Immature natural killer cell (primary cell): Measurements from ENCODE around the gene HECW1. TPM values are rescaled to one million over a fixed set of nuclear protein-coding genes. Genes with fewer than 3 reads are reported as not detected.

Source experiments
- DNase-seq, 3 donors: peaks; one replicate each; pipeline ENCODE4 v3.0.0; 2022; ENCODE audit warnings: mixed read lengths in 1 of 3
- H3K27ac Mint-ChIP-seq, 6 donors: one replicate each; pipeline ENCODE4 v1.8.0; 2020; ENCODE audit warnings: mixed read lengths in 6 of 6, mild to moderate bottlenecking in 5 of 6, inconsistent platforms in 4 of 6, moderate library complexity in 3 of 6
- H3K27me3 Mint-ChIP-seq, 3 donors: one replicate each; pipeline ENCODE4 v1.8.0; 2020 to 2021; ENCODE audit warnings: low read depth in 3 of 3, mild to moderate bottlenecking in 3 of 3, mixed read lengths in 3 of 3, moderate library complexity in 3 of 3, inconsistent platforms in 1 of 3
- H3K36me3 Mint-ChIP-seq, 3 donors: one replicate each; pipeline ENCODE4 v1.8.0; 2020; ENCODE audit warnings: mixed read lengths in 3 of 3, inconsistent platforms in 2 of 3, mild to moderate bottlenecking in 2 of 3
- H3K4me1 Mint-ChIP-seq, 2 donors: one replicate each; pipeline ENCODE4 v1.8.0; 2020; ENCODE audit warnings: inconsistent platforms in 2 of 2, mild to moderate bottlenecking in 2 of 2, mixed read lengths in 2 of 2, moderate library complexity in 1 of 2
- H3K4me3 Mint-ChIP-seq, 5 donors: one replicate each; pipeline ENCODE4 v1.8.0; 2020; ENCODE audit warnings: mild to moderate bottlenecking in 5 of 5, mixed read lengths in 5 of 5, inconsistent platforms in 3 of 5, moderate library complexity in 3 of 5
- H3K9me3 Mint-ChIP-seq, 6 donors: one replicate each; pipeline ENCODE4 v1.8.0; 2020; ENCODE audit warnings: mild to moderate bottlenecking in 6 of 6, mixed read lengths in 6 of 6, inconsistent platforms in 4 of 6, moderate library complexity in 3 of 6
- polyA plus RNA-seq, 3 donors: library from polyadenylated mRNA; unstranded; fragments of 300-500 nt; fragmentation: Illumina TruSeq; gene quantifications; one replicate each; pipeline ENCODE4 v1.2.3, GENCODE V29; 2021

The HECW1 gene
- polyA plus RNA-seq, 3 donors from 2014 or later: not detected

DNA sequence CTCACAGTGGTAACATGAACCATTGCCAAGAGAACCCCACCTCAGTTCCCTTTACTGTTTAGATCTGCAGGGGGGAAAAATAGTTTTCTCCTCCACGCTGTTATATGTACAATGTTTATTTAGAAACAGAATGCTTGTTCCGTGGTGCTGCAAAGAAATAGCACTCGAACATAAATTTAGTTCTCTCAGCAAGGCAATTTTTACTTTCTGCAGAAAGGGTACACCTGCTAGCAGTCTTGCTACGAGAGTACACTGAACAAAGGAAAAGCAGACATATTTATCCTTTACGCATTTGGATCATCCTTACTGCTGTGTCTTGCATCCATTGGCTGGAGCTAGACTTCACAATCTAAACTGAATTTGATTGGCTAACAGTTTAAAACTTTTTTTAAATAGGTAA lies 178.5 kb downstream of the HECW1 start:
- Mint-ChIP-seq H3K27ac (no peak overlapping the region), H3K4me1 (no peaks in the 10 kb centered on the region), H3K27me3 (peaks cover 0 to 15% (median 4%) of the 10 kb centered on the region in 3 donors), H3K4me3 (no peak overlapping the region), H3K36me3 (peaks cover 0 to 4% (median 3%) of the 10 kb centered on the region in 3 donors), H3K9me3 (peaks cover 0 to 5% (median 2%) of the 10 kb centered on the region in 6 donors)
- DNase-seq: no peak

DNA sequence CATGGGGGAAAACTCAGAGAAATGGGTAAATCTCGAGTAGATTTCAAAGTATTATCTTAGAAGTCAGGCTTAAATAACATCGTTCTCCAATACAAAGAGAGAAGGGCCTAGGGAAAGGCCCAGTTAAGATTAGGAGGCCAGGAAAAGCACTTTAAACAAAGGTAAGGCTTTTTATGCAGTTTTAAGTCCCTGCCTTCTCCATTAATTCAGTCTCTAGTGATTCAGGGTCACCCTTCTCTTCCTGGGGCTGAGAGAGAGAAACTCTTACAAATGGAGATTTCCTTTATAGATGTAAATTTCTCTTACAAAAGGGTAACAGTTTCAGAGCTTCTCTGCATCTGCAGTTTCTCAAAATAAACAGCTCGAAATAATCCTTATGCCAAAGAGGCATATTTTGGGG lies 179.3 kb downstream of the HECW1 start:
- Mint-ChIP-seq H3K36me3 (peaks cover 0 to 4% (median 3%) of the 10 kb centered on the region in 3 donors), H3K4me3 (no peak overlapping the region), H3K27me3 (peaks cover 0 to 15% (median 4%) of the 10 kb centered on the region in 3 donors), H3K27ac (no peak overlapping the region), H3K4me1 (no peaks in the 10 kb centered on the region), H3K9me3 (peaks cover 0 to 5% (median 2%) of the 10 kb centered on the region in 6 donors)
- no peak for DNase-seq

DNA sequence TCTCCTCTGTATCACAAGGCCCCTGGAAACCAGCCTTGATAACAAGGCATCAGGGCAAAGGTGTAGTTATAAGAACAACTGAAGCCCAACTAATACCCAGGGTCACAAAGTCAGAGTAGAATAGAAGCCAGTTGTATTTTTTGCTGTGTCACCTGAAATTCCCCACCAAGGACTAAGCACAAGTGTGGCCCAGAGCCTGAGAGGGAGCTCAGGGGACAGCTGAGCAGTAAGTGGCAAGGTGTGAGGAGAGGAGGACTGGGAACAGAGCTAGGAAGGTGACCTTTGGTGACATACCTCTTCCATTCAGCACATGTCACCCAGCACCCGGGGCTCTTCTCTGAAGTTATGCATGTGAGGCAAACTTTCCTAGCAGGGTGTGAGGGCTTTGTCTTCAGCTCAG lies 179.9 kb downstream of the HECW1 start:
- peaks cover 0 to 5% (median 2%) of the 10 kb centered on the region in 6 donors for H3K9me3 Mint-ChIP-seq
- no peak overlapping the region for H3K27ac Mint-ChIP-seq
- H3K36me3 Mint-ChIP-seq: peaks cover 0 to 4% (median 3%) of the 10 kb centered on the region in 3 donors
- H3K27me3 Mint-ChIP-seq: peaks cover 0 to 12% (median 3%) of the 10 kb centered on the region in 3 donors
- no peak for DNase-seq
- no peaks in the 10 kb centered on the region for H3K4me1 Mint-ChIP-seq
- H3K4me3 Mint-ChIP-seq: no peak overlapping the region

DNA sequence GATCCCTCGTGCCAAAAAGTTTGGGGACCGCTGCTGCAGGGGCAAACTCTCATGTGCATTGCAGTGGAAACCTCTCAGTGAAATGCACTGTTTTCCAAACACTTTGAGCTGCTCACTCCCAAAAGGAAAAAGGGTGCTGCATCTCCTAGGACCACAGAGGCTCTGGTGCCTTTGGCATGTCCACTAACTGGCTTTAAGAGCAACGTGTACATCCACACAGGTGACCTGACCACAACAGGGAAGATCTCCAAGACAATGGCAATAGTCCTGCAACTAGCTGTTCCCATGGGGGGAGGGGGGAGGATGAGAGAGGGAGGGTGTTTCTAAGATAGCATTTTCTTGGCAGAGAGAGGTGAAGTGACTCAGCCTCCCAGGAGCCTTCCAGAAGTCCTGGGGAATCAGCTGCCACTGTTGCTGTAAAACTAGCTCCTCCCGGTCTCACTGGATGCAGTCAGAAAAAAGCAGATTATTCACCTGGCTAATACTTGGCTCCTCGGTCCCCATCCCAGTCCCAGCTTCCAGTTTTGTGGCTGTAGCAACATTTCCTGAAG lies 181.7 kb downstream of the HECW1 start:
- H3K9me3 Mint-ChIP-seq: peaks cover 0 to 5% (median 2%) of the 10 kb centered on the region in 6 donors
- peaks cover 0 to 4% (median 3%) of the 10 kb centered on the region in 3 donors for H3K36me3 Mint-ChIP-seq
- no peak overlapping the region for H3K4me3 Mint-ChIP-seq
- DNase-seq: no peak
- no peaks in the 10 kb centered on the region for H3K4me1 Mint-ChIP-seq
- H3K27me3 Mint-ChIP-seq: peaks cover 0 to 9% (median 3%) of the 10 kb centered on the region in 3 donors
- H3K27ac Mint-ChIP-seq: no peak overlapping the region

DNA sequence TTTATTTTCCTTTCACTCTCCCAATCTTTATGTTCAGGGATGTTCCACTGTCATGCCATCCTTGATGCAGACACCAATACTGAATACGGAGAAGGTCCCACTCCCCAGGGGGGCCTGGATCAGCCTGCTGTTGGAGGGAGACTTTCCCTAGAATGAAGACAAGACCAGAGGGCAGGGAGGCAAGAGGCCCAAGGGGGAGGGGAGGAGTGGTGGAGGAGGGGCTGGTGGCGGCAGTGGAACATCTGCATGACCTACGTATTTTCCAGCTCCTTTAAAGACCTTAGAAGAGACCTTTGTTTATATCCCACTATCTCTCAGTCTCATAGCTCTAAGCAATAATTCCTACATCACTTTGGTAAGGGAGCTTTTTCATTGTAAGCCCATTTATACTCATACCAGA lies 183.0 kb downstream of the HECW1 start:
- no peak overlapping the region for H3K4me3 Mint-ChIP-seq
- H3K27ac Mint-ChIP-seq: no peak overlapping the region
- H3K9me3 Mint-ChIP-seq: peaks cover 0 to 5% (median 0%) of the 10 kb centered on the region in 6 donors
- H3K4me1 Mint-ChIP-seq: no peaks in the 10 kb centered on the region
- peaks cover 2 to 7% (median 7%) of the 10 kb centered on the region in 3 donors for H3K27me3 Mint-ChIP-seq
- no peaks in the 10 kb centered on the region for H3K36me3 Mint-ChIP-seq
- no peak for DNase-seq

DNA sequence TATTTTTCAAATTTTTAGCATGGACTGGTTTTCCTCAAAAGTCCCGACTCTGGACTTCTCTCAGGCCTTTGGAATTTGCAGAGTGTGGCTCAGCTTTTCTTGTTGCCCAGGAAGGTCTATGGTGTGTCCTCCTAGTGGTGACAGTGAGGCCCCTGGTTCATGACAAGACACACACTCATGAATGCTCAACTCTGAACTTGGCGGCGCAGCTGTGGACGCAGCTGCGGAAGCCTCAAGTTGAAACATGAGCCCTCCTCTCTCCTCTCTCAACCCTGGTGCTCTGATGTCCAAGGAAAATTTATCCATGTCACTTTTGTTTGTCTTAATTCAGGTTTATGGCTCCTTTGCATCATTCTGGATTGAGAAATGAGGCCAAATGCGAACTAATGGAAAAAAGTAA lies 183.9 kb downstream of the HECW1 start:
- H3K36me3 Mint-ChIP-seq: no peaks in the 10 kb centered on the region
- H3K27ac Mint-ChIP-seq: no peak overlapping the region
- H3K9me3 Mint-ChIP-seq: peaks cover 0 to 3% (median 0%) of the 10 kb centered on the region in 6 donors
- H3K27me3 Mint-ChIP-seq: peaks cover 2 to 7% (median 5%) of the 10 kb centered on the region in 3 donors
- no peak overlapping the region for H3K4me3 Mint-ChIP-seq
- no peaks in the 10 kb centered on the region for H3K4me1 Mint-ChIP-seq
- DNase-seq: no peak

DNA sequence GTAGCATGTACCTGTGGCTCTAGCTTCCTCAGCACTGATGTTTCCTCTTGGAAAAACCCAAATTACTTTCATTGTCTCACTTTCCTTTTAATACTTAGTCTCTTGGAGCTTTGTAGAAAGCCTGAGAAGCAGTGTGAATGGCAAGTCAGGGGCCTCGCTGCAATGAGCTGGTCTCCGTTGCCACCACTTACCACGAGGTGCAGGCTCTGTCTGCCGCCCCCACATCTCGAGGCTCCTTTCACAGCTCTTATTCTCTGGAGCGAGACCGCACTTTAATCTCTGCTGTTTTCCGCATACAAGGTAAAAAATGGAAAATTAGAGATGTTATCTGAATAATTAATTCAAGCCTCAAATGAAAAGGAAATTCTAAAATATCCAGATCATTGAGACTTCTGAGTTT lies 186.2 kb downstream of the HECW1 start:
- Mint-ChIP-seq H3K27me3 (peaks cover 2 to 9% (median 7%) of the 10 kb centered on the region in 3 donors), H3K9me3 (peaks cover 0 to 1% (median 0%) of the 10 kb centered on the region in 6 donors), H3K36me3 (no peaks in the 10 kb centered on the region), H3K4me1 (no peaks in the 10 kb centered on the region), H3K27ac (no peak overlapping the region), H3K4me3 (no peak overlapping the region)
- no peak for DNase-seq

DNA sequence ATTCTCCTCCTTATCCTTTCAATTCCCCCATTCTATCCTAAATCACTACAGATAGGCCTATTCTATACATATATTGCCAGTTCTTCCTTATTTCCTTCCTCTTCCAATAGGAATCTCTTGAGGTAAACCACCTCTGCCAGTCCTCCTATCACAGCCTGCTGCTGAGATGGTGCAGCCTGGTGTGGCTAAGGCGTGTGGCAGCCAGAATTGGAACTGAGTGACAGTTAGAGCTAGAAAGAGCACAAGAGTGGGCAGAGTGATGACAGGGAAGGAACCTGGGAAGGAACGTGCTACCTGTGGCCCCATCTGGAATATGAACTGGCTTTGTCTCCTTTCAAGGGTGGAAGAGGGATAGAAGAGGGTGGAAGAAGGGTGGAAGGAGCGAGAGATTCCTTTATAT lies 187.7 kb downstream of the HECW1 start:
- DNase-seq: no peak
- H3K4me1 Mint-ChIP-seq: no peaks in the 10 kb centered on the region
- peaks cover 0 to 1% (median 0%) of the 10 kb centered on the region in 6 donors for H3K9me3 Mint-ChIP-seq
- H3K36me3 Mint-ChIP-seq: no peaks in the 10 kb centered on the region
- H3K27ac Mint-ChIP-seq: no peak overlapping the region
- peaks cover 6 to 8% (median 7%) of the 10 kb centered on the region in 3 donors for H3K27me3 Mint-ChIP-seq
- no peak overlapping the region for H3K4me3 Mint-ChIP-seq

DNA sequence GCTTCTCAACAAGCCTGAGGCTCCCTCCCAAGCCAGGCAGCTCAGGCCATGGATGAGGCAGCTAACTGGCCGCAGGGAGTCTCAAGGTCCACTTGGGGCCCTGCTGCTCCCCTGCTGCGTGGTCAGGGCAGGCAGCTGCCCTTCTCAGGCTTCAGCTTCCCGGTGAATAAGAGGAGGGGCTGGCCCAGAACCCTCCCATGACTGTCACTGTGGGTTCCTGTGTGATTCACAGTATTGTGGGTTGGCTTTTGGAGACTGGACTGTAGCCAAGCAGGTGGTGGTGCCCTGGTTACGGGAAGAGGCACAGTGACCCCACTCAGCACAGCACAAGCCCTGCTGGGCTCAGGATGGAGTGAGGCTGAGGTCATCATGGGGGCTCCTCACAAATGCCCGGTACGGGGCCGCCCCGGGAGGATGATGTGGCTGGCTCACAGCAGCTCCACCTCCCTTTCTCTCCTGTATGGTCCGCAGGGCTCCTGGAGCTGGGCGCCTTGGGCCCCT lies 189.8 kb downstream of the HECW1 start:
- H3K36me3 Mint-ChIP-seq: no peaks in the 10 kb centered on the region
- H3K9me3 Mint-ChIP-seq: peaks cover 0 to 1% (median 0%) of the 10 kb centered on the region in 6 donors
- H3K27me3 Mint-ChIP-seq: peaks cover 4 to 6% (median 6%) of the 10 kb centered on the region in 3 donors
- no peak overlapping the region for H3K27ac Mint-ChIP-seq
- no peak for DNase-seq
- H3K4me1 Mint-ChIP-seq: no peaks in the 10 kb centered on the region
- H3K4me3 Mint-ChIP-seq: no peak overlapping the region

DNA sequence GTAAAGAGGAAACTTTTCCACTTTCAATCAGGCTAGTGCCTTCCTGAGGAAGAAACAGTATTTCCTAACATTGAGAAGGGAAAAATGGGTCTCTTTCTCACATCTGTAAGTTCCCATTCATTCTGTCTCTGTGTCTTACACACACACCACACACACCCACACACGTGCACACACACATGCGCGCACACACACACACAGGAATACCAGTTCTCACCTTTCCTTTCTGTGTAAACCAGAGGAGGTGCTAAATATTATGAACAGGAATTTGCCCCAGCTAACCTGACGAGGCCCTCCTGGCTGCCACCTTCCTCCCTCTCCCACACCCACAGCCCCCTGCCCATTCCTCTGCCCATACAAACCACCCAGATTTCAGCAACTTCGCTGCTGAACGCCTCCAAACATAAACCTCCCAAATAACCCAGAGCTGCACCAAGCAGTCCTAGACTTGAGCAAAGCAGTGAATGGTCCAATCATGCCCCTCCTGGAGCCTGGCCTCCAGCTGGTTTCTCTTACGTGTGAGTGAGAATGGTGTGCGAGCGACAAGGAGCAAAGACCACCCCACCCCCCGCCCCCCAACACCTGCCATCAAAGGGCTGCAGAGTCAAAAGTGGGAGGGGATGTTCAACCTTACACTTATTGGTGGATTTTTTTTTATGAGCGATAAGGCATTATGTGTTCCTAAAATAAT lies 190.5 kb downstream of the HECW1 start:
- no peak overlapping the region for H3K27ac Mint-ChIP-seq
- H3K4me3 Mint-ChIP-seq: no peak overlapping the region
- no peak for DNase-seq
- H3K36me3 Mint-ChIP-seq: no peaks in the 10 kb centered on the region
- H3K4me1 Mint-ChIP-seq: no peaks in the 10 kb centered on the region
- H3K9me3 Mint-ChIP-seq: peaks cover 0 to 1% (median 0%) of the 10 kb centered on the region in 6 donors
- H3K27me3 Mint-ChIP-seq: peaks cover 4 to 6% (median 6%) of the 10 kb centered on the region in 3 donors

DNA sequence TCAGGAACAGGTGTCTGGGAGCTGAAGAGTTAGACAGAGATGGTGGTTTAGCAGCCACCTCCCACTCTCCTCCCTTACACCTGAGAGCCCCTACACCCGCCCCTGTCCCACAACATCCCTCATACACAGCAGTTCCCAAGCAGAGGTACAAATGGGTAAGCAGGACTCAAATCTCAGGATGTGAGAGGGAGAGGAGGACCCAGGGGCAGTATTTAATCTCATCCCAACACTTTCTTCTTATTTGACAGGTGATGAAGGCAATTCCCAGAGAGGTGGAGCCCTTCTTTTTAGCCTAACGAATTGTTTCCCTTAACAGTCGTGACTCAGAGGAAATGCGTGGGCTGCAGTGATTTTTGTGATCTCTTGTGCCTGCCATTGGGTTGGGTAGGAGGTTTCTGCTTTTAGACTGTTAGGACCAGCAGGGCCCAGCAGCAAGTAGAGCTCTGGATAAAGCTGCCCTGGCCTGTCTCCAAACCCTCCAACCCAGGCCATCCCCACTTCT lies 191.3 kb downstream of the HECW1 start:
- DNase-seq: no peak
- no peak overlapping the region for H3K4me3 Mint-ChIP-seq
- H3K4me1 Mint-ChIP-seq: no peaks in the 10 kb centered on the region
- peaks cover 0 to 1% (median 0%) of the 10 kb centered on the region in 6 donors for H3K9me3 Mint-ChIP-seq
- no peaks in the 10 kb centered on the region for H3K36me3 Mint-ChIP-seq
- peaks cover 4 to 6% (median 6%) of the 10 kb centered on the region in 3 donors for H3K27me3 Mint-ChIP-seq
- no peak overlapping the region for H3K27ac Mint-ChIP-seq

DNA sequence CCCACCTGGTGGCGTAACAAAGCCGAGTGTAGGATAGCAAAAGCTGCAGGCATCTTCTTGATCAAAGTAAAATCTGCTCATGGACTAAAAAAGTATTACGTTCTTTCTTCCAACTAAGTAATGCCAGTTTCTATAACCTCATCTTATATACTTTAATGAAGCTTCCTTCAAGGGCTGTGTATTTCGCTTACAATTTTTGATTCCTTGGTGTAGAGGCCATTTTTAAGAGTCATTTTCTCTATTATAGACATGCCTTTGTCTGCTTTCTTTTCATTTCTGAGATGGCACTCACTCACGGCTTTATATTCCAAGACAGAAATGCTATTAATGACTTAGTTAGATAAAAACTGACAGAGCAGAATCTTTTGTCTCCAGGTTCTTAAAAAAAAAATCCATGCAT lies 194.0 kb downstream of the HECW1 start:
- H3K9me3 Mint-ChIP-seq: no peaks in the 10 kb centered on the region
- no peak overlapping the region for H3K4me3 Mint-ChIP-seq
- peaks cover 2 to 4% (median 4%) of the 10 kb centered on the region in 3 donors for H3K27me3 Mint-ChIP-seq
- H3K27ac Mint-ChIP-seq: no peak overlapping the region
- no peak for DNase-seq
- no peaks in the 10 kb centered on the region for H3K36me3 Mint-ChIP-seq
- H3K4me1 Mint-ChIP-seq: no peaks in the 10 kb centered on the region

DNA sequence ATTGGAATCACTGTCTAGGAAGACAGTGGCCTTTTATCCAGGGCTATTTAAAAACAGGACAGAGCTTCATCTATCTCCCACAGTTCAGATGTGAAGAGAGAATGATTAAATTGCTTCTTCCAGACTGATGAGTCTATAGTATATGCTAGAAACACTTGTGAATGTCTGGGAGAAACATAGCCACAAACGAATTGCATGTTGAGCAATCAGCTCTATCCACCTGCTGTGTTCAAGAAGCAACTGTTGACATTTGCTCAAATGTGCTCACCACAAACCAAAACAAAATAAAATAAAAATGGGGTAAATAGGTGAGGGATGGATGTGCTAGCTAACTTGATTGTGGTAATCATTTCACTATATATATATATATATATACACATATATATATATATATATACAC lies 195.1 kb downstream of the HECW1 start:
- peaks cover 2 to 7% (median 3%) of the 10 kb centered on the region in 3 donors for H3K27me3 Mint-ChIP-seq
- no peaks in the 10 kb centered on the region for H3K4me1 Mint-ChIP-seq
- no peaks in the 10 kb centered on the region for H3K9me3 Mint-ChIP-seq
- H3K36me3 Mint-ChIP-seq: no peaks in the 10 kb centered on the region
- no peak overlapping the region for H3K4me3 Mint-ChIP-seq
- H3K27ac Mint-ChIP-seq: no peak overlapping the region
- no peak for DNase-seq

DNA sequence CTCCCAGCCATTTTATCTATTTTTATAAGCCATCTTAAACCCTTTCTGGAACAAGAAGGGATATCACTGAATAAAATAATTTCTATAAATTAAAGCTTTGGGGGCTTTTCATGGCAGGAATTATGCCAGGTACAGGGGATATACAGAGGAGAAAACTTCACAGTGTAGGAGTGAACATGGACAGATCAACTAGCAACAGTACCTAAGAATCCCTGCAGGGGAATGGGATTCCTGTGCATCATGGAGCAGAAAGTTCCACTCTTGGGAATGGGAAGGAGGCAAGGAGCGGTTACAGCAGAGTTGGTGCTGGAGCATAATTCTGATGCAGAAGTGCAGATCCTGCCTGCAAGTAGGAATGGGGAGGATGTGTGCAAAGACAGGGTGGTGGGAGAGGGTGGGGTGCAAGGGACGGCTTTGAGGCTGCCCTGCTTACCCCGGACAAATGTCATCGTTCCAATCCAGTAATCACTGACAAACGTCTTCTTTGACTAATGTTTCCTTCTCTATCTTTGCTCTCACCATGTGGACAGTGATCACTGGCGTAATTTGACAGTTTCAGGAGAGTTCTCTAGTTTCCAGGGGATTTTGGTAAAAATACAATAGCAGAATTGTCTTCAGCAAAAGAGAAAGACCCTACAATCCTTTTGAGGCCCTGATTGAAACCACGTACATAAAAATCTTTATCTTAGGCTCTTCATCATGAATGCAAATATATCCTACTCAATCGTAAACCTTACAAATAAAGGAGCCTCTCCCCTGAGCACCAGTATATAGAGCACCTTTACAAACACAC lies 196.7 kb downstream of the HECW1 start:
- DNase-seq: no peak
- Mint-ChIP-seq H3K4me1 (no peaks in the 10 kb centered on the region), H3K4me3 (no peak overlapping the region), H3K27ac (no peak overlapping the region), H3K27me3 (peaks cover 0 to 7% (median 6%) of the 10 kb centered on the region in 3 donors), H3K36me3 (no peaks in the 10 kb centered on the region), H3K9me3 (no peaks in the 10 kb centered on the region)
